Gastroesophageal sphincter (tissue), 3 donors: ENCODE measurements around the gene PPP2R2B.

Source experiments
- CTCF ChIP-seq, 4 experiments: fragments of 200-600 bp in 2 of 4; fragments of 450-650 bp in 2 of 4; sonication (generic) in 1 of 4; IDR thresholded peaks; one replicate each; pipeline ENCODE4 v1.5.1; 2017 to 2019; ENCODE audit warnings: antibody characterized with exemption in 4 of 4, mild to moderate bottlenecking in 2 of 4, moderate library complexity in 2 of 4
- EP300 ChIP-seq: sonication (generic); formaldehyde crosslinking; IDR thresholded peaks from one replicate; pipeline ENCODE4 v1.6.1; 2017; ENCODE audit warnings: antibody characterized with exemption, mild to moderate bottlenecking
- POLR2A ChIP-seq, 2 donors: fragments of 450-650 bp; IDR thresholded peaks; one replicate each; pipeline ENCODE4 v1.6.1; 2017; ENCODE audit warnings: antibody characterized with exemption in 2 of 2, mild to moderate bottlenecking in 2 of 2, moderate library complexity in 1 of 2
- POLR2AphosphoS5 ChIP-seq: sonication (generic); formaldehyde crosslinking; IDR thresholded peaks from one replicate; pipeline ENCODE4 v1.6.1; 2017; ENCODE audit warnings: antibody characterized with exemption

DNA sequence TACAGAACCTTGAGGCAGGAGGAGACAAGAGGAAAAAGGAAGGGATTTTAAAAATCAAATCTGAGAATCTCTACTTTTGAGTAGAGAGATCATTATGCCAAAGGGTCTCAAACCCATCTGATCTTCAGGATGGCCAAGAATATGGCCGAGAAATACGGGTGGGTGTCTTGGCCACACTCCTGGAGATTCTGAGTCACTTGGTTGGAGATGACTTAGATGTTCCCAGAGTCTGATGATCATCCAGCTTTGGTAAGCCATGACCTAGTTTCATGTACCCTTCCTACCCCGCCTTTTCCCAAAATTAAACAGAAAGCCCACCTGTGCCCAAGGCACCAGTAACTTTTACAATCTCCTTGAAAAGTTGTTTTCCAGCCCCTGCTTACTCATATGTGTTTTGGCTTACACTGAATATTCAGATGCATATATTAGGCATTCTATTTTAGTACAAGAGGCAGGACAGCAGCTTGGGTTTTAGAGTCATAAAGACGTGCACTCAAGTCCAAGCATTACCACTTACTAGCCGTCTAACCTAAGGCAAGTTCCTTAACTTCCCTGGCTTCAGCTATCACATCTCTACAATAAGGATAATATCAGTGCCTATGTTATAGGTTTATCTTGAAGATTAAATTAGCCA lies 195.5 kb downstream of the PPP2R2B start:
- no peak for TF ChIP-seq CTCF (IDR thresholded peaks at IDR 0.05)
- TF ChIP-seq EP300, result no peak
- no peak for TF ChIP-seq POLR2A (IDR thresholded peaks at IDR 0.05)
- TF ChIP-seq POLR2AphosphoS5, result no peak
